ENCODE results near the gene KRT24. TPM values are rescaled to one million over a fixed set of nuclear protein-coding genes. Genes with fewer than 3 reads are reported as not detected.

KRT24 gene
- total RNA-seq, 4 donors from 2014 or later: not detected

- 87 to 91% methylated on average over 4 of the region's 4 CpGs for WGBS, 2 donors
- H3K4me3 ChIP-seq (ENCODE audit: low read depth, poor library complexity, severe bottlenecking): no peak overlapping the region
- no peak for DNase-seq (ENCODE audit: low spot score in 2 of 2)
- TF ChIP-seq, protein P1, sequence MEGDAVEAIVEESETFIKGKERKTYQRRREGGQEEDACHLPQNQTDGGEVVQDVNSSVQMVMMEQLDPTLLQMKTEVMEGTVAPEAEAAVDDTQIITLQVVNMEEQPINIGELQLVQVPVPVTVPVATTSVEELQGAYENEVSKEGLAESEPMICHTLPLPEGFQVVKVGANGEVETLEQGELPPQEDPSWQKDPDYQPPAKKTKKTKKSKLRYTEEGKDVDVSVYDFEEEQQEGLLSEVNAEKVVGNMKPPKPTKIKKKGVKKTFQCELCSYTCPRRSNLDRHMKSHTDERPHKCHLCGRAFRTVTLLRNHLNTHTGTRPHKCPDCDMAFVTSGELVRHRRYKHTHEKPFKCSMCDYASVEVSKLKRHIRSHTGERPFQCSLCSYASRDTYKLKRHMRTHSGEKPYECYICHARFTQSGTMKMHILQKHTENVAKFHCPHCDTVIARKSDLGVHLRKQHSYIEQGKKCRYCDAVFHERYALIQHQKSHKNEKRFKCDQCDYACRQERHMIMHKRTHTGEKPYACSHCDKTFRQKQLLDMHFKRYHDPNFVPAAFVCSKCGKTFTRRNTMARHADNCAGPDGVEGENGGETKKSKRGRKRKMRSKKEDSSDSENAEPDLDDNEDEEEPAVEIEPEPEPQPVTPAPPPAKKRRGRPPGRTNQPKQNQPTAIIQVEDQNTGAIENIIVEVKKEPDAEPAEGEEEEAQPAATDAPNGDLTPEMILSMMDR (IDR thresholded peaks at IDR 0.05): no peak
- no peak for TF ChIP-seq POLR2A (IDR thresholded peaks at IDR 0.05)
- intact Hi-C loops (cut with DNase I; ENCODE audit: low total_unique reads): no loop called here
These were observed 27.6 kb downstream of the KRT24 start for GRCh38 chr17:40675905-40676304.

DNA sequence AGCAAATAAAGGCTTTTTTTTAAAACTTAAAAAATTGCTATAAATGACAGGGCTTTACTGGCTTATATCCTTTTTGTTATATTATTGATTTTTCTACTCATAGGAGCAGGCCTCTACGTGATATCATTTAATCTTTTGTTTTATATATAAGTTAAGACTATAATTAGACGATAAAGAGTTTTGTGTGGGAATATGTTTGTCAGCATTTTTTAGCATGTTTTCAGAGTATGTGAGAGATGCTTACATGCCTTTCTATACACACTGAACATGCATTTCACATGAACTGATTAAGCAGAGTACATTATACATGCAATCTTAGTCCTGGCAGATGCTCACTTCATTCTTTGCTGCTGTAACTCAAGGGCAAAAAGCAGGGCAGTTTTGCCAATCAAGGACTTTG lies 30.9 kb downstream of the KRT24 start:
- intact Hi-C loops (cut with DNase I; ENCODE audit: low total_unique reads): no loop called here
- H3K4me3 ChIP-seq (ENCODE audit: low read depth, poor library complexity, severe bottlenecking): no peak overlapping the region
- WGBS, 2 donors: 90 to 93% methylated on average over 2 of the region's 2 CpGs
- DNase-seq (ENCODE audit: low spot score in 2 of 2): no peak
- TF ChIP-seq POLR2A (IDR thresholded peaks at IDR 0.05): no peak
- TF ChIP-seq, protein P1 (IDR thresholded peaks at IDR 0.05): no peak

GRCh38 chr17:40671282-40671681 lies 32.3 kb downstream of the KRT24 start:
- whole genome bisulfite sequencing, 2 donors: 58% methylated on average over 4 of the region's 4 CpGs
- intact Hi-C loops (cut with DNase I; ENCODE audit: low total_unique reads): no loop called here
- no peak for TF ChIP-seq POLR2A (IDR thresholded peaks at IDR 0.05)
- TF ChIP-seq, protein P1 (IDR thresholded peaks at IDR 0.05): no peak
- DNase-seq (ENCODE audit: low spot score in 2 of 2): no peak
- H3K4me3 ChIP-seq (ENCODE audit: low read depth, poor library complexity, severe bottlenecking): no peak overlapping the region

DNA sequence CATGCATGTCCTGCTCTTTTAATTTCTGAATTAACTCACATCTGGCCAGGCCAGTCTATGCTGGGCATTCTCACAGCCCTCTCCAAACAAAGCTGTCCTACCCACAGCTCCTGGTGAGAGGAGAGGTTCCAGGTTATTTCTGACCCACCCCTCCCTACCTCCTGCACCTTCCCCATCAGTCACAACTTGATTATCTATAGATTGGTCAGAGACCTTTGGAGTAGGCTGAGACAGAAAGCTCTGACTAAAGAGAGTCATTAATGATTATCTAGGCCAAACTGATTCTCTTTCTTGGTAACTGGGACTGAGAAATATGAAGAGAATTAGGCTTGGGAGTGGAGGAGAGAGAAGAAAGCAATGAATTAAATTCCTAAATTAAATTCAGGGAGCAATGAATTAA lies 37.2 kb downstream of the KRT24 start:
- TF ChIP-seq, protein P1 (IDR thresholded peaks at IDR 0.05): no peak
- no peak for TF ChIP-seq POLR2A (IDR thresholded peaks at IDR 0.05)
- intact Hi-C loops (cut with DNase I; ENCODE audit: low total_unique reads): no loop called here
- H3K4me3 ChIP-seq (ENCODE audit: low read depth, poor library complexity, severe bottlenecking): no peak overlapping the region
- no peak for DNase-seq (ENCODE audit: low spot score in 2 of 2)

- intact Hi-C loops (cut with DNase I; ENCODE audit: low total_unique reads): no loop called here
- TF ChIP-seq, protein P1 (IDR thresholded peaks at IDR 0.05): no peak
- no peak for TF ChIP-seq POLR2A (IDR thresholded peaks at IDR 0.05)
- 9 to 12% methylated on average over 12 of the region's 12 CpGs for WGBS, 2 donors
- H3K4me3 ChIP-seq (ENCODE audit: low read depth, poor library complexity, severe bottlenecking): no peak within 1 kb of the TSS
- no peak for DNase-seq (ENCODE audit: low spot score in 2 of 2)
These were observed 38.8 kb downstream of the KRT24 start, which contains the start of gene KRT222 for GRCh38 chr17:40664582-40665333. Gene KRT222 (minus strand): TSS chr17:40665177. CDS start chr17:40665099, 78 bp downstream.

DNA sequence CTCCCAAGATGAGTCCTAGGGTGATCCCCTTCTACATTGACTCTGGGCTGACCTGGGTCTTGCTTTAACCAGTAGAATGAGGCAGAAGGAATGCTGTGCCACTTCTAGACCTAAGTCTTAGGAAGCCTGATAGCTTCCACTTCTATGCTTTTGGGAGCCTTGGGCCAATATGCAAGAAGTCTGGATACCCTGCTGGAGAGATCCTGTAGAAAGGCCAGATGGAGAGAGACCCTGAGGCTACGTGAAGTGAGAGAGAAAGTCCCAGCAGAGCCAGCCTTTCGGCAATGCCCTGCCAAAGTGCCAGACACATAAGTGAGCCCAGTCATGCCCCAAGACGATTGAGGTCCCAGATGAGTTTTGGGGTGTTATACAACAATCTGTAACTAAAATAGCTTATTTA lies 40.3 kb downstream of the KRT24 start:
- no peak for DNase-seq (ENCODE audit: low spot score in 2 of 2)
- no peak overlapping the region for H3K4me3 ChIP-seq (ENCODE audit: low read depth, poor library complexity, severe bottlenecking)
- WGBS, 2 donors: 62 to 76% methylated on average over 3 of the region's 3 CpGs
- TF ChIP-seq, protein P1 (IDR thresholded peaks at IDR 0.05): no peak
- no peak for TF ChIP-seq POLR2A (IDR thresholded peaks at IDR 0.05)
- intact Hi-C loops (cut with DNase I; ENCODE audit: low total_unique reads): no loop called here
